GM12878 (cell line): Measurements from ENCODE around the gene EIF2D. TPM values are rescaled to one million over a fixed set of nuclear protein-coding genes. Genes with fewer than 3 reads are reported as not detected.

Experiments
- ATAC-seq: fragments of 200-7000 bp; cut with Tn5 transposase; 3 replicates; pipeline ENCODE4 v1.9.1; 2020; ENCODE audit warnings: mild to moderate bottlenecking, moderate library complexity
- BruUV-seq: library from RNA; stranded (reverse); fragments of 400-500 nt; replicated peaks from 2 replicates; lab custom pipeline; 2021; lab: Mats Ljungman, UMichigan
- CTCF ChIA-PET: fragments of 300-600 bp; sonication (Branson Sonifier 250); formaldehyde crosslinking; extraction: SDS; loops from one replicate; lab custom pipeline; 2021; ENCODE audit warnings: inconsistent platforms; lab: Yijun Ruan, JAX
- POLR2A ChIA-PET: fragments of 350-600 bp; formaldehyde crosslinking; extraction: SDS; loops from one replicate; lab custom pipeline; 2021; ENCODE audit warnings: inconsistent platforms; lab: Charles Lee
- RAD21 ChIA-PET: fragments of 300-600 bp; sonication (Branson Sonifier 250); formaldehyde crosslinking; loops from one replicate; lab custom pipeline; 2023; ENCODE audit warnings: antibody characterized with exemption; ENCODE audit not compliant: unreplicated experiment; lab: Charles Lee
- SMC1A ChIA-PET: fragments of 300-600 bp; sonication (Branson Sonifier 250); formaldehyde crosslinking; loops from one replicate; lab custom pipeline; 2023; ENCODE audit not compliant: unreplicated experiment, uncharacterized antibody; lab: Charles Lee
- DNase-seq: peaks from one replicate; pipeline ENCODE4 v3.0.0-alpha.2; 2011; ENCODE audit warnings: low read depth, low spot score
- FAIRE-seq: peaks from 3 replicates; lab custom pipeline; 2011; peaks lifted over from hg19 to GRCh38; lab: Jason Lieb, UNC
- H2AFZ ChIP-seq: 2 replicates; pipeline ENCODE4 v1.6.0; 2011; ENCODE audit warnings: low read depth, low read length, control low read depth; ENCODE audit not compliant: control insufficient read depth
- H3K27ac ChIP-seq: 2 replicates; pipeline ENCODE4 v1.5.1; 2011; ENCODE audit warnings: control low read depth; ENCODE audit not compliant: control insufficient read depth, insufficient read depth
- H3K27me3 ChIP-seq, 2 experiments: replicated peaks in 1 of 2; 2 replicates each; pipeline versions ENCODE4 v1.6.0 to v1.6.1; 2011; ENCODE audit warnings: low read length in 1 of 2; ENCODE audit not compliant: control insufficient read depth in 2 of 2, insufficient read depth in 2 of 2
- H3K36me3 ChIP-seq, 2 experiments: 2 replicates each; pipeline ENCODE4 v1.5.1; 2011; ENCODE audit warnings: low read length in 1 of 2; ENCODE audit not compliant: control insufficient read depth in 2 of 2, insufficient read depth in 2 of 2
- H3K4me1 ChIP-seq: 2 replicates; pipeline ENCODE4 v1.6.1; 2011; ENCODE audit warnings: mild to moderate bottlenecking, low read length, moderate library complexity, mixed read lengths; ENCODE audit not compliant: control insufficient read depth, insufficient read depth
- H3K4me2 ChIP-seq: 2 replicates; pipeline ENCODE4 v1.6.0; 2011; ENCODE audit warnings: control low read depth; ENCODE audit not compliant: control insufficient read depth, insufficient read depth
- H3K4me3 ChIP-seq: fragments of 200-600 bp; sonication (generic); 2 replicates; pipeline ENCODE4 v1.5.1; 2016
- H3K79me2 ChIP-seq: 2 replicates; pipeline ENCODE4 v1.6.0; 2011; ENCODE audit warnings: low read length; ENCODE audit not compliant: control insufficient read depth, insufficient read depth
- H3K9ac ChIP-seq: 2 replicates; pipeline ENCODE4 v1.8.0; 2011; ENCODE audit warnings: low read length, control low read depth, mixed read lengths; ENCODE audit not compliant: control insufficient read depth, insufficient read depth
- H3K9me3 ChIP-seq: replicated peaks from 3 replicates; pipeline ENCODE4 v1.5.1; 2011; ENCODE audit warnings: mild to moderate bottlenecking, low read length; ENCODE audit not compliant: control insufficient read depth, insufficient read depth
- H4K20me1 ChIP-seq: 2 replicates; pipeline ENCODE4 v1.6.0; 2011; ENCODE audit not compliant: control insufficient read depth, insufficient read depth
- CEBPB ChIP-seq, 2 experiments: fragments of 150-350 bp in 1 of 2; IDR thresholded peaks; 2 replicates each; pipeline ENCODE4 v1.6.1; 2012 to 2014; ENCODE audit warnings: low read depth in 2 of 2, low read length in 2 of 2, borderline replicate concordance in 1 of 2, inconsistent platforms in 1 of 2
- IRF4 ChIP-seq: IDR thresholded peaks from 2 replicates; pipeline ENCODE4 v1.6.1; 2011; ENCODE audit warnings: low read depth, low read length
- MEF2A ChIP-seq: IDR thresholded peaks from 2 replicates; pipeline ENCODE4 v1.6.1; 2011; ENCODE audit warnings: low read depth, mild to moderate bottlenecking, low read length, moderate library complexity; ENCODE audit not compliant: insufficient read depth
- NRF1 ChIP-seq: conservative IDR thresholded peaks from 2 replicates; pipeline ENCODE4 v1.6.1; 2011; ENCODE audit warnings: mild to moderate bottlenecking, low read depth, low read length, improper control_type of control experiment
- RB1 ChIP-seq: fragments of 450-650 bp; formaldehyde crosslinking; IDR thresholded peaks from 2 replicates; pipeline ENCODE4 v1.6.1; 2017; ENCODE audit warnings: mild to moderate bottlenecking, borderline replicate concordance
- TCF7 ChIP-seq: IDR thresholded peaks from 2 replicates; pipeline ENCODE4 v1.6.1; 2014; ENCODE audit warnings: antibody characterized with exemption, borderline replicate concordance
- ZNF207 ChIP-seq: fragments of 450-650 bp; IDR thresholded peaks from 2 replicates; pipeline ENCODE4 v1.6.1; 2014; ENCODE audit warnings: antibody characterized with exemption, mild to moderate bottlenecking, borderline replicate concordance
- ZNF24 ChIP-seq: fragments of 450-650 bp; IDR thresholded peaks from 2 replicates; pipeline ENCODE4 v1.6.1; 2017; ENCODE audit warnings: antibody characterized with exemption, mild to moderate bottlenecking
- ZNF274 ChIP-seq: IDR thresholded peaks from one replicate; pipeline ENCODE4 v1.8.0; 2011; ENCODE audit not compliant: insufficient read length, insufficient read depth
- ZSCAN29 ChIP-seq: fragments of 450-650 bp; IDR thresholded peaks from 2 replicates; pipeline ENCODE4 v1.6.1; 2017; ENCODE audit warnings: mild to moderate bottlenecking, moderate library complexity
- WGBS: methylation state at CpG from one replicate; pipeline ENCODE4 v1.1.6; 2016; ENCODE audit warnings: low lambda C conversion rate; ENCODE audit not compliant: insufficient replicate concordance, insufficient coverage; ENCODE audit errors: missing lambda C conversion rate; 5-methylcytosine and 5-hydroxymethylcytosine counted together
- in situ Hi-C: fragments of 300-500 bp; cut with MboI; formaldehyde crosslinking; loops from 9 replicates; pipeline ENCODE4 v1.14.3; 2018; ENCODE audit warnings: mixed read lengths
- intact Hi-C: fragments of 100-400 bp; cut with micrococcal nuclease; formaldehyde crosslinking; loops from one replicate; pipeline ENCODE4 v1.14.2; 2022; ENCODE audit not compliant: unreplicated experiment
- polyA plus RNA-seq, 11 experiments: library from polyadenylated mRNA; depleted of rRNA in 4 of 11; unstranded in 6 of 11; stranded (reverse) in 5 of 11; fragments of >200 nt; fragmentation: Nextera tagmentation in 4 of 11; fragmentation: Illumina TruSeq in 1 of 11; extraction: Ambion mirVana in 4 of 11; extraction: Trizol in 1 of 11; gene quantifications; 1 replicate in 1 of 11; 2 replicates in 10 of 11; pipeline versions ENCODE4 v1.2.1 to v1.2.3, GENCODE V29; 2011 to 2016; ENCODE audit warnings: inconsistent platforms in 2 of 11, missing spikeins in 2 of 11, low read depth in 1 of 11
- total RNA-seq, 4 experiments: library from RNA; depleted of rRNA in 3 of 4; stranded (reverse); fragments of >200 nt in 3 of 4; fragmentation: Illumina TruSeq in 1 of 4; extraction: Trizol in 1 of 4; gene quantifications; 2 replicates each; pipeline versions ENCODE4 v1.2.1 to v1.2.3, GENCODE V29; 2013 to 2021
- TF ChIP-seq, protein P1 (sequence below): fragments of 150-350 bp; IDR thresholded peaks from 2 replicates; pipeline ENCODE4 v1.6.1; 2016; ENCODE audit warnings: low read depth, low read length
- TF ChIP-seq, protein P2 (sequence below): fragments of 450-650 bp; IDR thresholded peaks from 2 replicates; pipeline ENCODE4 v1.6.1; 2017; ENCODE audit warnings: mild to moderate bottlenecking, moderate library complexity
- TF ChIP-seq, protein P3 (sequence below): fragments of 150-350 bp; IDR thresholded peaks from 2 replicates; pipeline ENCODE4 v1.6.1; 2014; ENCODE audit warnings: mild to moderate bottlenecking, low read depth, low read length

Gene EIF2D
- total and polyA plus RNA-seq, 10 of the 15 experiments (the other 5 are each of a cell fraction or from before 2014, with no cell fraction given), result 65.2 to 133 (median 79.0) TPM

DNA sequence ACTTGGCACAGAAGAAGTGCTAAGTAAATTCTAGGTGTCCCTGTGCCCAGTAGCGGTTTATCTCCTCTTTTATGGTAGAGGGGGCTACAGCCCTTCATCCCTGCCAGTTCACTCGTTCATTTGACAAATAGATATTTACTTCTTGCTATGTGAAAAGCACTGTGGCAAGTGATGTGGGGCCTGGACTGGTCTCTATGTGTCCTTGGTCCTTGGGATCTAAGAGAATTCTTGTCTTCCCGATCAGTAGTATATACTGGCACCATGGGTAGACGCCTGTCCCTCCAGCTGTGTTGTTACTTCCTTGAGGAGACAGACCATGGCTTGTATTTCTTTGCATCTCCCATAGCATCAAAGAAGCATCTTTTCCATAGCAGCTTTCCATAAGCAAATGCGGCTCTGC lies 29.7 kb downstream of the EIF2D start:
- peaks cover 39% of the 10 kb centered on the region for H3K4me1 ChIP-seq
- ChIA-PET CTCF (interaction anchor here (1.2 to 15.7 kb wide), 20 partner anchors 8 to 330 kb away, joined by 3 to 440 read pairs (median 9); partner anchors contain the start of genes IKBKE and RASSF5), SMC1A (interaction anchor here (1.3 to 15.4 kb wide), 9 partner anchors 9 to 120 kb away, joined by 4 to 476 read pairs (median 6); partner anchors contain the start of gene IKBKE), RAD21 (interaction anchor here (0.6 to 2.4 kb wide), 11 partner anchors 20 to 199 kb away, joined by 3 to 85 read pairs (median 11); partner anchors contain the start of genes IKBKE and RASSF5), POLR2A (interaction anchor here (1.2 to 2.0 kb wide), 3 partner anchors 37 to 86 kb away, joined by 3 to 7 read pairs (median 3); no protein-coding TSS in a partner anchor)
- ATAC-seq (no peak), FAIRE-seq (no peak), DNase-seq (no peak)
- no peaks in the 10 kb centered on the region for H3K27me3 ChIP-seq
- no peak overlapping the region for H3K4me2 ChIP-seq
- no peak overlapping the region for H2AFZ ChIP-seq
- H3K27ac ChIP-seq, result no peak overlapping the region
- no TSS peak for BruUV-seq
- H3K4me3 ChIP-seq, result no peak overlapping the region
- H4K20me1 ChIP-seq, result peaks cover 4% of the 10 kb centered on the region; the same call in 1 of the 2 replicates
- 66% methylated on average over 5 of the region's 5 CpGs for WGBS
- peaks cover 40 to 55% of the 10 kb centered on the region in 2 experiments for H3K36me3 ChIP-seq
- H3K79me2 ChIP-seq, result peaks cover 50% of the 10 kb centered on the region
- no peaks in the 10 kb centered on the region for H3K9me3 ChIP-seq
- no peak overlapping the region for H3K9ac ChIP-seq
- in situ Hi-C loops, result loop anchor here (5.0 kb wide), 2 partner anchors 35 to 95 kb away; no protein-coding TSS in a partner anchor
- intact Hi-C loops, result loop anchor here (2.0 kb wide), 1 partner anchor 104 kb away; no protein-coding TSS in a partner anchor
- TF ChIP-seq ZNF274, result no peak
- no peak for TF ChIP-seq NRF1
- TF ChIP-seq TCF7, result no peak
- no peak for TF ChIP-seq CEBPB (IDR thresholded peaks at IDR 0.05; ENCODE audit: borderline replicate concordance in 1 of 2, low read depth in 2 of 2, low read length in 2 of 2)
- no peak for TF ChIP-seq IRF4
- TF ChIP-seq, protein P1, sequence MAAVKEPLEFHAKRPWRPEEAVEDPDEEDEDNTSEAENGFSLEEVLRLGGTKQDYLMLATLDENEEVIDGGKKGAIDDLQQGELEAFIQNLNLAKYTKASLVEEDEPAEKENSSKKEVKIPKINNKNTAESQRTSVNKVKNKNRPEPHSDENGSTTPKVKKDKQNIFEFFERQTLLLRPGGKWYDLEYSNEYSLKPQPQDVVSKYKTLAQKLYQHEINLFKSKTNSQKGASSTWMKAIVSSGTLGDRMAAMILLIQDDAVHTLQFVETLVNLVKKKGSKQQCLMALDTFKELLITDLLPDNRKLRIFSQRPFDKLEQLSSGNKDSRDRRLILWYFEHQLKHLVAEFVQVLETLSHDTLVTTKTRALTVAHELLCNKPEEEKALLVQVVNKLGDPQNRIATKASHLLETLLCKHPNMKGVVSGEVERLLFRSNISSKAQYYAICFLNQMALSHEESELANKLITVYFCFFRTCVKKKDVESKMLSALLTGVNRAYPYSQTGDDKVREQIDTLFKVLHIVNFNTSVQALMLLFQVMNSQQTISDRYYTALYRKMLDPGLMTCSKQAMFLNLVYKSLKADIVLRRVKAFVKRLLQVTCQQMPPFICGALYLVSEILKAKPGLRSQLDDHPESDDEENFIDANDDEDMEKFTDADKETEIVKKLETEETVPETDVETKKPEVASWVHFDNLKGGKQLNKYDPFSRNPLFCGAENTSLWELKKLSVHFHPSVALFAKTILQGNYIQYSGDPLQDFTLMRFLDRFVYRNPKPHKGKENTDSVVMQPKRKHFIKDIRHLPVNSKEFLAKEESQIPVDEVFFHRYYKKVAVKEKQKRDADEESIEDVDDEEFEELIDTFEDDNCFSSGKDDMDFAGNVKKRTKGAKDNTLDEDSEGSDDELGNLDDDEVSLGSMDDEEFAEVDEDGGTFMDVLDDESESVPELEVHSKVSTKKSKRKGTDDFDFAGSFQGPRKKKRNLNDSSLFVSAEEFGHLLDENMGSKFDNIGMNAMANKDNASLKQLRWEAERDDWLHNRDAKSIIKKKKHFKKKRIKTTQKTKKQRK, result no peak
- TF ChIP-seq, protein P2, sequence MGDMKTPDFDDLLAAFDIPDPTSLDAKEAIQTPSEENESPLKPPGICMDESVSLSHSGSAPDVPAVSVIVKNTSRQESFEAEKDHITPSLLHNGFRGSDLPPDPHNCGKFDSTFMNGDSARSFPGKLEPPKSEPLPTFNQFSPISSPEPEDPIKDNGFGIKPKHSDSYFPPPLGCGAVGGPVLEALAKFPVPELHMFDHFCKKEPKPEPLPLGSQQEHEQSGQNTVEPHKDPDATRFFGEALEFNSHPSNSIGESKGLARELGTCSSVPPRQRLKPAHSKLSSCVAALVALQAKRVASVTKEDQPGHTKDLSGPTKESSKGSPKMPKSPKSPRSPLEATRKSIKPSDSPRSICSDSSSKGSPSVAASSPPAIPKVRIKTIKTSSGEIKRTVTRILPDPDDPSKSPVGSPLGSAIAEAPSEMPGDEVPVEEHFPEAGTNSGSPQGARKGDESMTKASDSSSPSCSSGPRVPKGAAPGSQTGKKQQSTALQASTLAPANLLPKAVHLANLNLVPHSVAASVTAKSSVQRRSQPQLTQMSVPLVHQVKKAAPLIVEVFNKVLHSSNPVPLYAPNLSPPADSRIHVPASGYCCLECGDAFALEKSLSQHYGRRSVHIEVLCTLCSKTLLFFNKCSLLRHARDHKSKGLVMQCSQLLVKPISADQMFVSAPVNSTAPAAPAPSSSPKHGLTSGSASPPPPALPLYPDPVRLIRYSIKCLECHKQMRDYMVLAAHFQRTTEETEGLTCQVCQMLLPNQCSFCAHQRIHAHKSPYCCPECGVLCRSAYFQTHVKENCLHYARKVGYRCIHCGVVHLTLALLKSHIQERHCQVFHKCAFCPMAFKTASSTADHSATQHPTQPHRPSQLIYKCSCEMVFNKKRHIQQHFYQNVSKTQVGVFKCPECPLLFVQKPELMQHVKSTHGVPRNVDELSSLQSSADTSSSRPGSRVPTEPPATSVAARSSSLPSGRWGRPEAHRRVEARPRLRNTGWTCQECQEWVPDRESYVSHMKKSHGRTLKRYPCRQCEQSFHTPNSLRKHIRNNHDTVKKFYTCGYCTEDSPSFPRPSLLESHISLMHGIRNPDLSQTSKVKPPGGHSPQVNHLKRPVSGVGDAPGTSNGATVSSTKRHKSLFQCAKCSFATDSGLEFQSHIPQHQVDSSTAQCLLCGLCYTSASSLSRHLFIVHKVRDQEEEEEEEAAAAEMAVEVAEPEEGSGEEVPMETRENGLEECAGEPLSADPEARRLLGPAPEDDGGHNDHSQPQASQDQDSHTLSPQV, result no peak
- TF ChIP-seq ZNF207, result no peak
- no peak for TF ChIP-seq MEF2A
- no peak for TF ChIP-seq ZNF24
- TF ChIP-seq RB1, result no peak
- TF ChIP-seq, protein P3, sequence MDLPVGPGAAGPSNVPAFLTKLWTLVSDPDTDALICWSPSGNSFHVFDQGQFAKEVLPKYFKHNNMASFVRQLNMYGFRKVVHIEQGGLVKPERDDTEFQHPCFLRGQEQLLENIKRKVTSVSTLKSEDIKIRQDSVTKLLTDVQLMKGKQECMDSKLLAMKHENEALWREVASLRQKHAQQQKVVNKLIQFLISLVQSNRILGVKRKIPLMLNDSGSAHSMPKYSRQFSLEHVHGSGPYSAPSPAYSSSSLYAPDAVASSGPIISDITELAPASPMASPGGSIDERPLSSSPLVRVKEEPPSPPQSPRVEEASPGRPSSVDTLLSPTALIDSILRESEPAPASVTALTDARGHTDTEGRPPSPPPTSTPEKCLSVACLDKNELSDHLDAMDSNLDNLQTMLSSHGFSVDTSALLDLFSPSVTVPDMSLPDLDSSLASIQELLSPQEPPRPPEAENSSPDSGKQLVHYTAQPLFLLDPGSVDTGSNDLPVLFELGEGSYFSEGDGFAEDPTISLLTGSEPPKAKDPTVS, result no peak
- no peak for TF ChIP-seq ZSCAN29
